HEK293T (cell line): Measurements from ENCODE around the gene COL6A5.

Experiments used
- ARNT ChIP-seq: fragments of 450-650 bp; IDR thresholded peaks from 2 replicates; pipeline ENCODE4 v1.6.1; 2017; ENCODE audit warnings: mild to moderate bottlenecking
- BHLHE40 ChIP-seq: fragments of 450-650 bp; IDR thresholded peaks from 2 replicates; pipeline ENCODE4 v1.6.1; 2016; ENCODE audit warnings: mild to moderate bottlenecking, moderate library complexity, borderline replicate concordance
- ELF4 ChIP-seq: fragments of 450-650 bp; IDR thresholded peaks from 2 replicates; pipeline ENCODE4 v1.6.1; 2017; ENCODE audit warnings: antibody characterized with exemption
- FOXK2 ChIP-seq: fragments of 450-650 bp; IDR thresholded peaks from 2 replicates; pipeline ENCODE4 v1.6.1; 2016; ENCODE audit warnings: mild to moderate bottlenecking
- FOXM1 ChIP-seq: fragments of 450-650 bp; IDR thresholded peaks from 2 replicates; pipeline ENCODE4 v1.6.1; 2017; ENCODE audit warnings: mild to moderate bottlenecking, borderline replicate concordance
- HDGF ChIP-seq: fragments of 450-650 bp; IDR thresholded peaks from 2 replicates; pipeline ENCODE4 v1.6.1; 2017; ENCODE audit warnings: antibody characterized with exemption, borderline replicate concordance
- L3MBTL2 ChIP-seq: fragments of 450-650 bp; conservative IDR thresholded peaks from 2 replicates; pipeline ENCODE4 v1.6.1; 2016; ENCODE audit warnings: mild to moderate bottlenecking
- LEF1 ChIP-seq: fragments of 450-650 bp; IDR thresholded peaks from 2 replicates; pipeline ENCODE4 v1.6.1; 2017; ENCODE audit warnings: mild to moderate bottlenecking, borderline replicate concordance
- PKNOX1 ChIP-seq: fragments of 450-650 bp; IDR thresholded peaks from 2 replicates; pipeline ENCODE4 v1.6.1; 2016
- SP1 ChIP-seq: fragments of 450-650 bp; IDR thresholded peaks from 2 replicates; pipeline ENCODE4 v1.6.1; 2017
- SUZ12 ChIP-seq: fragments of 450-650 bp; IDR thresholded peaks from 2 replicates; pipeline ENCODE4 v1.6.1; 2016; ENCODE audit warnings: mild to moderate bottlenecking
- TARDBP ChIP-seq: fragments of 450-650 bp; IDR thresholded peaks from 2 replicates; pipeline ENCODE4 v1.6.1; 2016

- TF ChIP-seq FOXM1 (no peak), HDGF (no peak), LEF1 (no peak), TARDBP (no peak), BHLHE40 (no peak), SP1 (no peak), L3MBTL2 (no peak), PKNOX1 (no peak), ARNT (no peak), FOXK2 (no peak), ELF4 (no peak), SUZ12 (no peak)
These were observed 28.6 kb downstream of the COL6A5 start for GRCh38 chr3:130374033-130374432.
